NCI-H2227 (cell line): ENCODE results near the gene EDDM13.
"Not testable (repeated sequence)": the region's sequence is repeated elsewhere in the genome, so short reads cannot be mapped to it uniquely, and the experiment has no call there.

Experiments used
- DNase-seq: peaks from one replicate; lab custom pipeline; 2025; ENCODE audit not compliant: unreplicated experiment; lab: John Stamatoyannopoulos, UW

The EDDM13 gene

GRCh38 chr19:56272161-56272798 lies at the start of gene EDDM13:
TSS of gene EDDM13 (plus strand) at chr19:56272748. CDS start at chr19:56272835, 87 bp downstream.
- no peak for DNase-seq

- DNase-seq = no peak
Measured at GRCh38 chr19:56222901-56223300, 49.6 kb upstream of the EDDM13 start.

GRCh38 chr19:56223481-56223880 lies 49.1 kb upstream of the EDDM13 start:
- DNase-seq = no peak

GRCh38 chr19:56245121-56245740 lies 27.3 kb upstream of the EDDM13 start:
- no peak for DNase-seq

GRCh38 chr19:56245764-56246163 lies 26.8 kb upstream of the EDDM13 start:
- not testable (repeated sequence) for DNase-seq

- DNase-seq = not testable (repeated sequence)
Measured at GRCh38 chr19:56248736-56249338, 23.7 kb upstream of the EDDM13 start.

GRCh38 chr19:56252699-56253422 lies 19.7 kb upstream of the EDDM13 start:
- DNase-seq = peak; percentile 89

GRCh38 chr19:56253737-56254136 lies 18.8 kb upstream of the EDDM13 start:
- peak; percentile 87 for DNase-seq

GRCh38 chr19:56258272-56258671 lies 14.3 kb upstream of the EDDM13 start:
- no peak for DNase-seq

GRCh38 chr19:56261145-56261544 lies 11.4 kb upstream of the EDDM13 start:
- no peak for DNase-seq

GRCh38 chr19:56261932-56262331 lies 10.6 kb upstream of the EDDM13 start:
- not testable (repeated sequence) for DNase-seq

- no peak for DNase-seq
Measured at GRCh38 chr19:56263319-56263718, 9.2 kb upstream of the EDDM13 start.

- no peak for DNase-seq
Measured at GRCh38 chr19:56266051-56266450, 6.5 kb upstream of the EDDM13 start.

GRCh38 chr19:56269348-56269747 lies 3.2 kb upstream of the EDDM13 start:
- DNase-seq = no peak

GRCh38 chr19:56270676-56271075 lies 1.9 kb upstream of the EDDM13 start:
- no peak for DNase-seq

- DNase-seq = no peak
Measured at GRCh38 chr19:56271151-56271550, 1.4 kb upstream of the EDDM13 start.

- DNase-seq = no peak
Measured at GRCh38 chr19:56273563-56274117, 1.1 kb downstream of the EDDM13 start.

GRCh38 chr19:56282809-56283208 lies 10.3 kb downstream of the EDDM13 start:
- DNase-seq = no peak

- DNase-seq = no peak
Measured at GRCh38 chr19:56284746-56285145, 12.2 kb downstream of the EDDM13 start.

- no peak for DNase-seq
Measured at GRCh38 chr19:56290104-56290503, 17.6 kb downstream of the EDDM13 start.

- DNase-seq = no peak
Measured at GRCh38 chr19:56291867-56292266, 19.3 kb downstream of the EDDM13 start.
